ENCODE results near the gene ANKRD55. TPM values are rescaled to one million over a fixed set of nuclear protein-coding genes. Genes with fewer than 3 reads are reported as not detected.
"Not testable (repeated sequence)": the region's sequence is repeated elsewhere in the genome, so short reads cannot be mapped to it uniquely, and the experiment has no call there.

Gene ANKRD55
- polyA plus RNA-seq, 1 of the 3 experiments (the other 2 are of a cell fraction), result not detected

DNA sequence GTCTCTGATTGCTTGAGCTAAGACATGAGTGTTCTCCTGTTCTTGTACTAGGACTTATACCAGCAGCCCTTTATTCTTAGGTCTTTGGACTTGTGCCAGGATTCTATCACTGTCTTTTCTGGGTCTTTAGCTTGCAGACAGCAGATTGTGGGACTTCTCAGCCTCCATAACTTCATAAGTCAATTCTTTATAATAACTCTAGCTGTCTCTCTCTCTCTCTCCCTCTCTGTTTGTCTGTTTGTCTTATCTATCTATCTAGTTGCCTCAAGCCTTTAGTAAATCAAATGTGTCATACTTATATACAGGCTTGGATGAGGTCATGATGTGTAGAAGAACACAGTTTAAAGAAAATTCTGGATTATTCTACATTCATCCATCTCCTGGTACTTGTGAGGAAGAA, 11.5 kb upstream of the ANKRD55 start:
- DNase-seq, result no peak
- CTCF ChIA-PET, result no interaction called here

DNA sequence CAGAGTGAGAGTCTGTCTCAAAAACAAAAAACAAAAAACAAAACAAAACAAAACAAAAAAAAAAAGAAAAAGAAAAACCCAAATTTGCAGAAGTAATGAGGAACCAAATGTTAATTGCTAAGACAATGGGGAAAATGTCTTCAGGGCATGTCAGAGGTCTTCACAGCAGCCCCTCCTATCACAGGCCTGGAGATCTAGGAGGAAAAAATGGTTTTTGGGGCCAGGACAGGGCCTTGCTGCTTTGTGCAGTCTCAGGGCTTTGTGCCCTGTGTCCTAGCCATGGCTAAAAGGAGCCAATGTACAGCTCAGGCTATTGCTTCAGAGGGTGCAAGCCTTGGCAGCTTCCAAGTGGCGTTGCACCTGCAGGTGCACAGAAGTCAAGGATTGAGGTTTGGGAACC, 9.1 kb upstream of the ANKRD55 start:
- H3K4me3 ChIP-seq (ENCODE audit: low read depth in 2 of 2, low read length in 1 of 2); H3K4me1 ChIP-seq (ENCODE audit: control insufficient read depth in 1 of 2, insufficient read depth in 2 of 2, low read depth in 1 of 2, low read length in 1 of 2); H3K9me3 ChIP-seq; H4K20me1 ChIP-seq (ENCODE audit: insufficient read depth); DNase-seq; H3K9me2 ChIP-seq; H3K27me3 ChIP-seq (ENCODE audit: insufficient read depth); H3K9ac ChIP-seq; H3K79me2 ChIP-seq (ENCODE audit: insufficient read depth); H3K36me3 ChIP-seq (replicated peaks in 1 of 2; ENCODE audit: control insufficient read depth in 1 of 2, insufficient read depth in 2 of 2, low read length in 1 of 2); H3K4me2 ChIP-seq; CTCF ChIA-PET; H3F3A ChIP-seq (replicated peaks; ENCODE audit: insufficient read depth); POLR2A ChIA-PET; H2AFZ ChIP-seq (ENCODE audit: low read depth); H3K27ac ChIP-seq (ENCODE audit: low read depth in 2 of 2, low read length in 1 of 2): not testable (repeated sequence)
- WGBS (ENCODE audit: low lambda C conversion rate), result 0% methylated on average over 1 of the region's 1 CpG

More for the DNA sequence above, 11.5 kb upstream of the ANKRD55 start:
- no peak overlapping the region for H3K4me3 ChIP-seq (ENCODE audit: low read depth in 2 of 2, low read length in 1 of 2)
- TF ChIP-seq, protein P1, sequence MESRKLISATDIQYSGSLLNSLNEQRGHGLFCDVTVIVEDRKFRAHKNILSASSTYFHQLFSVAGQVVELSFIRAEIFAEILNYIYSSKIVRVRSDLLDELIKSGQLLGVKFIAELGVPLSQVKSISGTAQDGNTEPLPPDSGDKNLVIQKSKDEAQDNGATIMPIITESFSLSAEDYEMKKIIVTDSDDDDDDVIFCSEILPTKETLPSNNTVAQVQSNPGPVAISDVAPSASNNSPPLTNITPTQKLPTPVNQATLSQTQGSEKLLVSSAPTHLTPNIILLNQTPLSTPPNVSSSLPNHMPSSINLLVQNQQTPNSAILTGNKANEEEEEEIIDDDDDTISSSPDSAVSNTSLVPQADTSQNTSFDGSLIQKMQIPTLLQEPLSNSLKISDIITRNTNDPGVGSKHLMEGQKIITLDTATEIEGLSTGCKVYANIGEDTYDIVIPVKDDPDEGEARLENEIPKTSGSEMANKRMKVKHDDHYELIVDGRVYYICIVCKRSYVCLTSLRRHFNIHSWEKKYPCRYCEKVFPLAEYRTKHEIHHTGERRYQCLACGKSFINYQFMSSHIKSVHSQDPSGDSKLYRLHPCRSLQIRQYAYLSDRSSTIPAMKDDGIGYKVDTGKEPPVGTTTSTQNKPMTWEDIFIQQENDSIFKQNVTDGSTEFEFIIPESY (IDR thresholded peaks at IDR 0.05; ENCODE audit: borderline replicate concordance, low read depth), result no peak
- no peak for TF ChIP-seq EZH2phosphoT487 (IDR thresholded peaks at IDR 0.05; ENCODE audit: borderline replicate concordance, low read depth)
- TF ChIP-seq POLR2AphosphoS5 (IDR thresholded peaks at IDR 0.05; ENCODE audit: low read depth, low read length), result no peak
- no peak for TF ChIP-seq RCOR1 (IDR thresholded peaks at IDR 0.05; ENCODE audit: low read length)
- no peak for TF ChIP-seq ELF1 (IDR thresholded peaks at IDR 0.05)
- TF ChIP-seq, protein P2, sequence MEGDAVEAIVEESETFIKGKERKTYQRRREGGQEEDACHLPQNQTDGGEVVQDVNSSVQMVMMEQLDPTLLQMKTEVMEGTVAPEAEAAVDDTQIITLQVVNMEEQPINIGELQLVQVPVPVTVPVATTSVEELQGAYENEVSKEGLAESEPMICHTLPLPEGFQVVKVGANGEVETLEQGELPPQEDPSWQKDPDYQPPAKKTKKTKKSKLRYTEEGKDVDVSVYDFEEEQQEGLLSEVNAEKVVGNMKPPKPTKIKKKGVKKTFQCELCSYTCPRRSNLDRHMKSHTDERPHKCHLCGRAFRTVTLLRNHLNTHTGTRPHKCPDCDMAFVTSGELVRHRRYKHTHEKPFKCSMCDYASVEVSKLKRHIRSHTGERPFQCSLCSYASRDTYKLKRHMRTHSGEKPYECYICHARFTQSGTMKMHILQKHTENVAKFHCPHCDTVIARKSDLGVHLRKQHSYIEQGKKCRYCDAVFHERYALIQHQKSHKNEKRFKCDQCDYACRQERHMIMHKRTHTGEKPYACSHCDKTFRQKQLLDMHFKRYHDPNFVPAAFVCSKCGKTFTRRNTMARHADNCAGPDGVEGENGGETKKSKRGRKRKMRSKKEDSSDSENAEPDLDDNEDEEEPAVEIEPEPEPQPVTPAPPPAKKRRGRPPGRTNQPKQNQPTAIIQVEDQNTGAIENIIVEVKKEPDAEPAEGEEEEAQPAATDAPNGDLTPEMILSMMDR (IDR thresholded peaks at IDR 0.05), result no peak
- no peak for TF ChIP-seq NRF1 (IDR thresholded peaks at IDR 0.05; ENCODE audit: low read depth, low read length)
- no peak for TF ChIP-seq SIN3A (IDR thresholded peaks at IDR 0.05; ENCODE audit: borderline replicate concordance, low read depth, low read length)
- no peak for TF ChIP-seq GABPA (IDR thresholded peaks at IDR 0.05; ENCODE audit: low read depth)
- no peak for TF ChIP-seq NFIC (IDR thresholded peaks at IDR 0.05; ENCODE audit: borderline replicate concordance)
- no peak for TF ChIP-seq GATA2 (CRISPR knock-in tag; IDR thresholded peaks at IDR 0.05)
- TF ChIP-seq, protein P3, sequence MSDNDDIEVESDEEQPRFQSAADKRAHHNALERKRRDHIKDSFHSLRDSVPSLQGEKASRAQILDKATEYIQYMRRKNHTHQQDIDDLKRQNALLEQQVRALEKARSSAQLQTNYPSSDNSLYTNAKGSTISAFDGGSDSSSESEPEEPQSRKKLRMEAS (IDR thresholded peaks at IDR 0.05; ENCODE audit: low read depth), result no peak
- TF ChIP-seq, protein P4, sequence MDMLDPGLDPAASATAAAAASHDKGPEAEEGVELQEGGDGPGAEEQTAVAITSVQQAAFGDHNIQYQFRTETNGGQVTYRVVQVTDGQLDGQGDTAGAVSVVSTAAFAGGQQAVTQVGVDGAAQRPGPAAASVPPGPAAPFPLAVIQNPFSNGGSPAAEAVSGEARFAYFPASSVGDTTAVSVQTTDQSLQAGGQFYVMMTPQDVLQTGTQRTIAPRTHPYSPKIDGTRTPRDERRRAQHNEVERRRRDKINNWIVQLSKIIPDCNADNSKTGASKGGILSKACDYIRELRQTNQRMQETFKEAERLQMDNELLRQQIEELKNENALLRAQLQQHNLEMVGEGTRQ (IDR thresholded peaks at IDR 0.05; ENCODE audit: borderline replicate concordance, low read depth, low read length), result no peak
- TF ChIP-seq YY1 (IDR thresholded peaks at IDR 0.05; ENCODE audit: low read depth), result no peak
- TF ChIP-seq TCF12 (IDR thresholded peaks at IDR 0.05), result no peak
- H3K9ac ChIP-seq, result no peak overlapping the region
- H3K4me1 ChIP-seq (ENCODE audit: control insufficient read depth in 1 of 2, insufficient read depth in 2 of 2, low read depth in 1 of 2, low read length in 1 of 2), result peaks cover 0 to 8% of the 10 kb centered on the region in 2 experiments; a peak in 1 of 4 replicates
- H3K27ac ChIP-seq (ENCODE audit: low read depth in 2 of 2, low read length in 1 of 2), result no peak overlapping the region; a peak in 1 of 4 replicates
- H3F3A ChIP-seq (replicated peaks; ENCODE audit: insufficient read depth), result peaks cover 11% of the 10 kb centered on the region
- POLR2A ChIA-PET, result no interaction called here
- H4K20me1 ChIP-seq (ENCODE audit: insufficient read depth), result no peaks in the 10 kb centered on the region
- no peaks in the 10 kb centered on the region for H3K79me2 ChIP-seq (ENCODE audit: insufficient read depth)
- no peaks in the 10 kb centered on the region for H3K36me3 ChIP-seq (replicated peaks in 1 of 2; ENCODE audit: control insufficient read depth in 1 of 2, insufficient read depth in 2 of 2, low read length in 1 of 2)
- H2AFZ ChIP-seq (ENCODE audit: low read depth), result no peak overlapping the region
- H3K4me2 ChIP-seq, result no peak overlapping the region
- no peaks in the 10 kb centered on the region for H3K27me3 ChIP-seq (ENCODE audit: insufficient read depth)
- no peaks in the 10 kb centered on the region for H3K9me2 ChIP-seq
- H3K9me3 ChIP-seq, result no peaks in the 10 kb centered on the region
